ENCODE measurements around the gene MLLT6.

- no peak for TF ChIP-seq CTCF (IDR thresholded peaks at IDR 0.05)
- TF ChIP-seq EZH2 (IDR thresholded peaks at IDR 0.05) = no peak
- no peak for TF ChIP-seq EZH2phosphoT487 (IDR thresholded peaks at IDR 0.05)
Measured at GRCh38 chr17:38773258-38773657, 68.2 kb downstream of the MLLT6 start.
